IPS-18c (cell line): Measurements from ENCODE around the gene PPFIBP1.

Source experiments
- H3K4me3 ChIP-seq: 2 replicates; pipeline ENCODE4 v1.7.0; 2013; ENCODE audit warnings: low read depth, mild to moderate bottlenecking, low read length, moderate library complexity; ENCODE audit not compliant: insufficient read depth
- H3K9me3 ChIP-seq: one replicate; pipeline ENCODE4 v1.6.1; 2013; ENCODE audit warnings: mild to moderate bottlenecking, low read length, moderate library complexity; ENCODE audit not compliant: control insufficient read depth, insufficient read depth

The PPFIBP1 gene

DNA sequence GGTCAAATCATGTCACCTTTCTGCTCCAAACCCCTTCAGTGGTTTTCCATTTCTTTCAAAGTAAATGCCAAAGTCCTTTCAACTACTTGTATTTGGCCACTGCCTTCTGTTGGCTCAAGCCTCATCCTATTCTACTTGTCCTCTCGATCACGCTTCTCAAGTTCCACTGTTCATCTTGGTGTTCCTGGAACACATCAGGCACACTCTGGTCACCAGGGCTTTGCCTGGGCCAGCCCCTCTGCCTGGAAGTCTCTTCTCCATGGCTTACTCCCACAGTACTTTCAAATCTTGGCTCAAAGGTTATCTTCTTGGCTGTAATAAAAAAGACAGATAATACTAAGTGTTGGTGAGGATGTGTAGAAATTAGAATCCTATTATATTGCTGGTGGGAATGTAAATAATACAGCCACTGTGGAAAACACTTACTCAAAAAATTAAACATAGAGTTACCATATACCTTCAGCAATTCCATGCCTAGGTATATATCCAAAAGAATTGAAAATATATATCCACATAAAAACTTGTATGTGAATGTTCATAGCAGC, 17.3 kb upstream of the PPFIBP1 start:
- no peaks in the 10 kb centered on the region for H3K9me3 ChIP-seq
- no peak overlapping the region for H3K4me3 ChIP-seq

DNA sequence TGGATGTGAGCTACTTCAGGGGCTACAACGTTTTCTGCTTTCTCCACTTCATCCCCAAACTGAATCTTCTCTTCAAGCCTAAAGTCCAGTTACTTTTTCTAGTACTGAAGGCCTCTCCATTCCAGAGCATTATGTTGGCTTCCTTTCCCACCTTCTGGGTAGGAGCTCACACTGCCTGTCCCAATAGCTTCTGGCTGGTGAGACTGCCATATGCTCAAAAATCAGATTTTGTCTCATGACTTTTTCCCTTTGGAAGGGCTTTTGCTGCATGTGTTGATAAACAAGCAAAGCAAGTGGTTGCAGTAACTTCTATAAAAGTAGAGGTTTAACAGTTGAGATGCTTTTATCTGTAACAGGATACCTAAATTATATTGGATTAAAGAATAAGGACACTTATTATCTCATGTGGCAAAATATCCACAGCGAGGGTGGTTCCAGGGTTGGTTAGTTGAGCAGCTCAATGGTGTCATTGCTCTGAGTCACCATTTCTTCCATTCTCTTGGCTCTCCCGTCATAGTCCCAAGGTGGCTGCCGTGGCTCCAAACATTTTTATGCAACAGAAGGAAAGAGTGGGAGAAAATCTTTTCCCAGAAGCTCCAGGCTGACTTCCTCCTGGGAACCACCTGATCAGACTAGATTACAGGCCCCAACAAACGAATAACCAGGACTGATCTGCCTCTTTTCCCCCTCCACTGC, 15.1 kb upstream of the PPFIBP1 start:
- Histone ChIP-seq H3K9me3 (no peaks in the 10 kb centered on the region), H3K4me3 (no peak overlapping the region)

DNA sequence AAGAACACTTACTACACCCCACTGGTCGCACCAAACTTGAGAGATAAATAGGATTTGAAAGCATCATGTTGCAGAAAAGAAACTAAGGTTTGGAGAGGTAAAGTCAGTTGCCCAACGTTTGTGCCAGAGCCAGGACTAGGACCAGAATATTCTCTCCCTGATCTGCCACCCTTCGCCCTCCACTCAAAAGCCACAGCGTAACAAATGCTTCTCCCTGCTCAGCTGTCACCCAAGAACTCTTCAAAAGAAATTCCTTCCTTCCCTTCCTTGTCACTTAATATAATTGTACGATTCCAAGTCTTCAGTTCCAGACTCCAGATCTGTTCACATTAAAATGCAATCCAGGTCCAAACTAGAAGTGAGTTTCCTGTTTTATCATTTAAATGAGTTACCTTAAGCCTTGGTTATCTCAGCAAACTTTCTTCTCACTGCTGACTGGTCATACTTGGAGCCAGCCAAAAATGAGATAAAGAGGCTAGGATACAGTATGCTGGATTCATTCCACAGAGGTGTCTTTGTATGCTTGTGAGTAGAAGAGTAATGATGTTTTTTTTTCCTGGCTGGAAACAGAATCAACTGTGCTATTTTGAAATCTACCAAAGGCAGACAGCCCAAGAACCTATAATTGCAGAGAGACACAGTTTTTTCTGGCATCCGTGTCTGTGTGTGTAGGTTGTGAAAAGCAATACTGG, 12.8 kb upstream of the PPFIBP1 start:
- H3K9me3 ChIP-seq, result no peaks in the 10 kb centered on the region
- H3K4me3 ChIP-seq, result no peak overlapping the region

DNA sequence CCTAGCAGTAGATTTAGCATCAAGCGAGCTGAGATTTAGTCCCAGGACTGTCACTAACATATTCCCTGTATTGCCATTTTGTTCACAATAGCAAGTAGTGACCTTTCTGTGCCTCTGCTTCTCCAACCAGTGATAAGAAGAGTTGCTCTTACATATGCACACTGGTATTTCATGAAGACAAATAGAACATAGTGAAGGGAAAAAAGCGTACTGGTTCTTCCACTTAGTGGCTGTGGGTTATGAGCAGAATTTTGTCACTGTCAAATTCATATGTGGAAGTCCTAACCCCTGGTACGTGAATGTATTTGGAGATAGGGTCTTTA, 12.3 kb upstream of the PPFIBP1 start:
- Histone ChIP-seq H3K9me3 (no peaks in the 10 kb centered on the region), H3K4me3 (no peak overlapping the region)

DNA sequence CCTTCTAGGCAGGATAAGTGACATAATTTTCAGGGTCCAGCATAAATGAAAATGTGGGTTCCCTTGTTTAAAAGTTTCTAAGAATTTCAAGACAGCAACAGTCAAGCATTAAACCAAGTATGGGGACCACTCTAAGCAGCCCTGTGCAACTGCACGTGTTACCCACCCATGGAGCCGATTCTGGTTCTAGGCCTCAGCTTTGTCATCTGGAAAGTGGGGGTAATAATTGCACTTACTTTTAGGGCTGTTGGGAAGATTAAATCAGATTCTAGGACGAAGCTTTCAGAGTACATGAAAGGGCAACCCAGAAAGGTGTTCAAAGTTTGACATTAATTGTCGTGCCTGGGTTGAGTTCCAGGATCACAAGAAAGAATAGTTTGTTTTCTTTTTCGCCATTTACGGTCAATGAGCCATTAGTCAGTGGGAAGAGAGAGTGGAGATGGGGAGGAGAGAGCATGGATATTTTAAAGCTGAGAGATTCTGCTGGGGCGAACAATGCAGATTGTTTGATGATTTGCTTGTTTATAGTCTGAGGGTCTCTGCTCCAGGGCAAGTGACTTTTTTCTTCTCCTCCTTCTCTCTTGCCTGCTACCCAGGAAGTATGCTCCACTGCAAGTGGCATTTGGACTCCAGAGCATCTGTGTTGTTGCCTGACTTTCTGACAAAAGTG, 10.7 kb upstream of the PPFIBP1 start:
- Histone ChIP-seq H3K4me3 (no peak overlapping the region), H3K9me3 (no peaks in the 10 kb centered on the region)

DNA sequence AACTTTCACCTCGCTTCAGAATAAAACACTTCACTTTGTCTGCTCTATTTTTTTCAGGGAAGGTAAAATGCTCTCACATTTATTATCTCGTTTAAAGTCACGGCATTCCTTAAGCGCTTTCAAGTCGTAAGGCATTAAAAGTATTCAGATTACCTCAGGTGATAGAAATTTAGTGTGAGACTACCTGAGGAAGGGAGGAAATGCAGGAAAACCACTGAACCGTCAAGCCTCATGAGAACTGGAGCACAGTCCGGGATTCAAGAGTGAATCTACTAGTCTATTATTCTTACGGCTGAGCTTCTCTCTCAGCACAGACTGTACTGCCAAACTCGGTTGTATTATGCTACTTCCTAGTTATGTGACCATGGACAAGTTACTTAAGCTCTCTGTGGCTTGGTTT, 8.3 kb upstream of the PPFIBP1 start:
- Histone ChIP-seq H3K9me3 (no peaks in the 10 kb centered on the region), H3K4me3 (no peak overlapping the region)

DNA sequence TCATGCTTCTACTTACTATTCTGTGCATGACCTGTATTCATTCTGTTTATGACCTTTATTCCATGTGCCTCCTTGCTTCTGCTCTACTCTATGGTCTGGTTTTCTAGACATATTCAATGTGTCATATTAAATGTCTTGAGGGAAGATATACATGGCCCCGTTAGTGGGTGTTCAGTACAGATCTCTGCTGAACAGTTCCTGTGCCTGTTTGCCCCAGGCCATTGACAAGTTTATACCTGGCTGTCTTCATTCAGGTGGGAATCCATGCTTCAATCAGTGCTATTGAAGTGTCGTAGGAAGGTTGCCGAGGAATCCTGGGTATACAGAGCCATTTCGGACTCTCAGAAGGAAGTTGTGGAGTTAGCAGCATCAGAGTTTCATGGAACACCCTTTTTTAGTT, 7.4 kb upstream of the PPFIBP1 start:
- H3K9me3 ChIP-seq, result no peaks in the 10 kb centered on the region

DNA sequence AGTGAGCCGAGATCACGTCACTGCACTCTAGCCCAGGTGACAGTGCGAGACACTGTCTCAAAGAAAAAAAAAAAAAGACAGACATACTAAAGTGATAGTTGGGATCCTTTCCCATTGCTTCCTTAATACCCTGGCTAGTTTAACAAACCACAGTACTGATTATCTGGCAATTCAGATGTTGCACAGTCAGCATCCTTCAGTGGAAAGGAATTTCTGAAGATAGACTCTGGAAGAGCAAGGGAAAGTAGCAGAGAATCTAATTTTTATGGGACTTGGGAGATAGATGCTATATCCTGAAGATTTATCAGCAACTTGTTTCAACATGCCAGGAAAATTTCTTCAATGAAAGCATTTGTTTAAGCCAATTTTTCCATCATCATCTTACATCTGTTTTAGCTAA, 6.5 kb upstream of the PPFIBP1 start:
- no peak overlapping the region for H3K4me3 ChIP-seq

More for the DNA sequence above, 7.4 kb upstream of the PPFIBP1 start:
- no peak overlapping the region for H3K4me3 ChIP-seq

DNA sequence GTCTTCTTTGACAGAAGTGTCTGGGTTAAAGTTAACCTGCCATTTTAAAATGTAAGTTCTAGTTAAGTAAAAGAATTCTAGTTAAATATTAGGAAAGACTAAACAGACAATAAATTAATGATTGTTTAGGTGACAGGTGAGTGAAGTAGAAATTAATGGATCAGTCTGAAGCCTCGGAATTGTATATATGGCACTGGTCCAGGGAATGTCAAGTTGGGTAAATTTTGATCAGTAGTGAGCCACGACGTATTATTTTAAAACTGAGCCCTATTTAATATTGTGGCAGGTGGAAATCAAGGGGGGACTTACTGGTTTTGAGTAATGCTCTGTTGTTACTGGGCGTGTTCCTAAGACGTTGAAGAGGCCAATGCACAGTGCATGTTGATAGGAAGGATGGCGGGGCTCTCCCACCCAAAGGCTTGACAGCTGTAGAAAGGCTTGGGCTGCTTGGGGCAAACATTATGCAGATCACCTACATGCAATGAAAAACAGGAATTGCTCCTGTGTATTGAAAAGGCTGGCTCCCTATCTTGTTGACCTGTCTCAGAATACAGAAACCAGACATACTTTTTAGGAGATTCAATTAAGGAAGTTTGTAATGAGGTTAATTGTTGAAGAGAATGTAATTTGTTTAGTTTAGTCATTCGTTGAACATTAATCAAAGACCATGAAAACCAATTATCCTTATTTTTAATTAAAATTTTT, 5.9 kb upstream of the PPFIBP1 start:
- no peaks in the 10 kb centered on the region for H3K9me3 ChIP-seq
- H3K4me3 ChIP-seq, result no peak overlapping the region

More for the DNA sequence above, 6.5 kb upstream of the PPFIBP1 start:
- no peaks in the 10 kb centered on the region for H3K9me3 ChIP-seq

DNA sequence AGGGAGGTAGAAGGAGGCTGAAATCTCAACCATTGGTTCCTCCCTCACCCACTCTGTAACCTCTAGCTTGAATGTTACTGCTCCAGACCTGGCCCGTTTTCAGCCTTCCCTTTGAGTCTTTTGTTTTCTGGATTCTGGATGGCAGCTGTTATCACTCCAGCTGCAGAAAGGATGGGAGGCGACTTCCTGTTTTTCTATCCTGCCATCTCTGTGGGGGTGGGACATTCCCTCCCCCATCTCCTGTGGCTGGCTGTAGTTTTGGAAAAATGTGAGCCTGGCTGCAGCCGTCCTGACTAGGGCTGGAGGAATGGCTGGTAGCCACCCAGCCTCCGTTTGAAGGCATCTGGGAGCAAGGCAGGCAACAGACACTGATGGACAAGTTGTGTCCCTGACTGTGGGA, 2.9 kb upstream of the PPFIBP1 start:
- no peak overlapping the region for H3K4me3 ChIP-seq
- no peaks in the 10 kb centered on the region for H3K9me3 ChIP-seq

DNA sequence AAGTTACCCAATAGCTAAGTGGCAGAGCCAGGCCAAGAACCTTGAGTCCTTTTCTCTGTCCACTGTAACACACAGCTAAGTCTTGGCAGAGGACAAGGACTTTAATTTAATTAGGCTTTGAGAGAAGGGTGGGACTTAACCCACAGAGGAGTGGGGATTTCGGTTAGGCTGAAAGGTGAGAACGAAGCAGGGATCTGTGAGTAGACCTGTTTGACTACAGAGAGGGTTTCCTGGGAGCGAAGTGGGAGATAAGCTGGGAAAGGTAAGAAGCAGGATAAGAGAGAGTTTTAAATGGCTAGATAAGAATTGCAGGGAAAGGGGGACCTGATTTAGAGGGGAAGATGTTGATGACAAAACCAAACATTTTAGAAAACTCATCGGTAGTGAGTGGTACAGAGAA, 2.0 kb upstream of the PPFIBP1 start:
- H3K4me3 ChIP-seq, result no peak overlapping the region
- H3K9me3 ChIP-seq, result no peaks in the 10 kb centered on the region

DNA sequence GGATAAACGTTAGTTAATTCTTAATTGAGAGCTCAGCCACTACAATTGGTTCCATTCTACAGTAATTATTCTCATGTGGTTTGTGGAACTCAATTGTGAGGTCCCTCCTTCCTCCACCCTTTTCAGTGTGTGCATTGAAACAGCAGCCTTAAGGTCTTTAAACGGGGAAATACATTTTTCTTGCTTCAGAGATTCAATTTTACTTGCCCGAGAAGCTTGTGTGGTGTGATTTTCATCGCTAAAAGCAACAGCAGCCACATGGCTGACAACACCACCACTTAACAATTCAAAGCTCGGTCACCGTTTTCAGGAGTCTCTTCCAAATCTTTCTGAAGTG, 733 bp upstream of the PPFIBP1 start:
- Histone ChIP-seq H3K9me3 (no peaks in the 10 kb centered on the region), H3K4me3 (peak overlapping the region; percentile 95)

DNA sequence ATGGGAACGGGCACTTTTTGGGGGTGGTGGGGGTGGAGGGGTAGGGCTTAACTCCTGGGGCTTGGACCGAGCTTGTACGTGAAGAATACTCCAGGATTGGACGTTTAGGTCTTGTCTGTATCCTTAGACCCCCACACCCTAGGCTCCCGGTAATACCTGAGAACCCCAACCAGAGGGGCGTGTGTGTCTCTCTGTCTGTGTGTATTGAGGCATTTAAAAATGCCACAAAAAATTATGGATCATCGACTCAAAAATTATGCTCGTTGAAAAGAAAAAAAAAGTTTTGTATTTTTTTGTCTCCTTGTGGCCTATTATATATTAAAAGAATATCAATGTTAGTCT, 459 bp downstream of the PPFIBP1 start:
- Histone ChIP-seq H3K4me3 (peak overlapping the region; percentile 95), H3K9me3 (no peaks in the 10 kb centered on the region)

DNA sequence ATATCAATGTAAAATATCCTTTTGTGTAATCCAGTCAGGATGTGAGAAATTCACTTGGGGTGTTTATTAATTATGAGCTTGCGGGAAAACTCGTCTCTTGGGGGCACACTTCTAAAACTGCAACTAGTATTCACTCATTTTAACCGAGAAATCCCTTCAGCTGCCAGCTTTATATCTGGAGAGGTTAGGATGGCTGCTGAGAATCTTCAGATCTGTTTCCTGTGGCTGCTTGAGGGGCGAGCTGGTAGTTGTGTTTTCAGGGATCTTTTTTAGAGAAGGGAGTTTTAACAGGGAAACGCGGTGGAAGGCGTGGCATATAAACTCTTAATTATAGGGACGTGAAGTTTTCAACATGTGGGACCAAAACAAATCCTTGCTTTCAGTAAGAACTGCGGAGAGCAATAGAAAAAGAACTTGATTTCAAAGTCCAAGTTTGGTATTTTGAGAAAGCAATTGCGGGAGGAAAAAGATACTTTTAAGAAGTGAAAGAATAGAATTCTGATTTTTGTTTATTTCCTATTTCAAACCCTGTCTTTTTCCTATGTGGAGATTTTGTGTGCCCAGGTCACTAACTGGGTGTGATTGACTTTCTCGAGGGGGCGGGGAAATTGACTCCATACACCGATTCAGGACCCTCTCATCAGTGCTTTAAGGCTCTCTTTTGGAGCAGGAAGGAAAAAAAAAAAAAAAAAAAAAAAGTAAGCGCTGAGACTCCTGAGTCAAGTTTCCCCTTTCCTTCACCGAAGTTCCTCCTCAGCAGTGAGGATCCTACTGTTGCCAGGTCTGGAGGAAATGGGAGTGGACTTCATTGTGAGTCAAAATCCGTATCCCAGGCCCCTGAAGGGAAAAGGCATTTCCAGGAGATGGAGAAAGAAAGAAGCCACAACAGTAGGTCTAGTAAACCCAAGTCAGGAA, 1.1 kb downstream of the PPFIBP1 start:
- no peaks in the 10 kb centered on the region for H3K9me3 ChIP-seq
- H3K4me3 ChIP-seq, result peak overlapping the region; percentile 95

DNA sequence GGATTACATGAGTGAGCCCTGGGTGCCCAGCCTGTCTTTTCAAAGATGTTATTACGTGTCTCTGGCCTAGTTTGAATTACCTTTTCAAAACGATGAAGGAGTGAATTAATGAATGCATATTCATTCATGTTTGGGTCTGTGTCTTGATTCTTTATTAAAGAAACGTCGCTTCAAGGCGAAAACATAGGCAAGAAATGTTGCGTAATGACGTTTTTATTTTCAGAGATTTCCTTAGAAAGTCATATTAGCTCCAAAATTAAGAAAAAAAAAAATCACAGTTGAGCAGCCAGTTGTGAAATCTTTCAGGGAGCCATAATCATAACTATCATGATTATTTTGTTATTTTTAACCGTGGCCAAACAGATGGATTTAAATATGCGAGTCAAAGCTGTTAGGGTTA, 3.5 kb downstream of the PPFIBP1 start:
- Histone ChIP-seq H3K9me3 (no peaks in the 10 kb centered on the region), H3K4me3 (no peak overlapping the region)

DNA sequence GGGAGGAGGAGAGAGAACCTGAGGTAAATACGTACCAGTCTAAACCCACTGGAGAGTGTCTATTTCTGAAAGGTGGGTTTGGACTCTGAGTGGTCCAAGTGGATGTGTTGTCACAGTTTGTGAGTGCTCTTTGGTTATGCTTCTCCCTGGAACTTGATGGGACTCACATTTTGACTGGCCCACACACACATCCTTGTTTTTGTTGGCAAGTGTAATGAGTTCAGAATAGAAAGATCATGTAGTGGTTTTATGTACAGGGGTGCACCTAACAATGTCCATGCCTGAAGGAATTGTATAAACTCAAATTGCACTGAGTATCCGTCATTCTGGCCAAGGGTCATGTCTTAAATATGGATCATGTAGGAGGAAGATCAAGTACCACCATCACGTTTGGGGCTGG, 4.8 kb downstream of the PPFIBP1 start:
- H3K4me3 ChIP-seq, result no peak overlapping the region
- no peaks in the 10 kb centered on the region for H3K9me3 ChIP-seq
